HG03103 (cell line): ENCODE results near the gene MIER2.
A peak's percentile ranks its signal among the peaks of the same experiment; 100 is the strongest.
"Not testable (repeated sequence)": the region's sequence is repeated elsewhere in the genome, so short reads cannot be mapped to it uniquely, and the experiment has no call there.

ENCODE experiments used
- ATAC-seq: cut with Tn5 transposase; IDR thresholded peaks from one replicate; pipeline ENCODE4 v1.9.1; 2021; ENCODE audit warnings: low read depth; ENCODE audit not compliant: unreplicated experiment

The MIER2 gene

DNA sequence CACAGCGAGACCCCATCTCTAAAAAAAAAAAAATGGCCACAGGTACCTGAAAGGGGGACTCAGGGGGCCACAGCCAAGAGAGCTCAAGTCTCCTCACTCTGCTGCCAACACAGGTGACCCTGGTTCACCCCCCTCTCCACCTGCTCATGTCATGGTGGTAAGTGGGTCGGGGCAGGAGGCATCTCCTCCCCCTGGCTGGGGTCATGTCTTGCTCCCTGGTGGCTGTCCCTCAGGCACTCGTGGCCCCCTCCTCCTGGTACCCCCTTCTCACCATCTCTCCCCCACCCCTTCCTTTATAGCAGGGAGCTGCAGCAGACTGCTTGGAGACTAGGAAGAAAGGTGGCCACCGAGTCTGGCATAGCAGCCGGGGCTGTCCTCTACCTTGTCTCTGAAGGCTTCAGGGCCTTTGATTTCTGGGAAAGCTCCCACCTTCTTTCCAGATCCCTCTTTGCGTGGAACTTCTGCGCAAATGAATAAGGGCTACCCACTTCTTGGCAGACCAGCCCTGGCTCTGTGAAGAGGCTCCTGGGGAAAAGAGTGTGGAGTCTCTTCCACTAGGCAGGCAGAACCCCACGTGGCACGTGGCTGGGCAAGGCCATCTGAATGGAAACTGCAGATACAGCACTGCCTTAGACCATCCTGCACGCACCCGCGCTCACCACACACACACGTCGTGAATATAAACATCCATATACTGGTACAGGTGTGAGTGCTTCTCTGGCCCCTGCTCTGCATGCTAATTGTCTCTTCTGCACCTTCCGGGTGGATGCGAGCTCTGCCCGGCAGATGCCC is 20.1 kb upstream of the MIER2 start:
- no peak for ATAC-seq

DNA sequence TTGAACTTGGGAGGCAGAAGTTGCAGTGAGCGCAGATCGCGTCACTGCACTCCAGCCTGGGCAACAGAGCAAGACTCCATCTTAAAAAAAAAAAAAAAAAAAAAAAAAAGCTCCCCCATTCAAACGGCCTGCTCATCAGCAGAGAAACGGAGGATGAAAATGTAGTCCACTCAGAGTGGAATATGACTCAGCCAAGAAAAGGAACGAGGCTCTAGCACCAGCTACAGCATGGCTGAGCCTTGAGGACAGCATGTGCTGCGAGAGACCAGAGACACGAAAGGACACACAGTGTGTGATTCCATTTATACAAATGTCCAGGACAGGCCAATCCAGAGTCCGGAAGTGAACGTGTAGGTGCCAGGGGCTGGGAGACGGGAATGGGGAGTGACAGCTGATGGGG is 18.1 kb upstream of the MIER2 start:
- ATAC-seq, result no peak

DNA sequence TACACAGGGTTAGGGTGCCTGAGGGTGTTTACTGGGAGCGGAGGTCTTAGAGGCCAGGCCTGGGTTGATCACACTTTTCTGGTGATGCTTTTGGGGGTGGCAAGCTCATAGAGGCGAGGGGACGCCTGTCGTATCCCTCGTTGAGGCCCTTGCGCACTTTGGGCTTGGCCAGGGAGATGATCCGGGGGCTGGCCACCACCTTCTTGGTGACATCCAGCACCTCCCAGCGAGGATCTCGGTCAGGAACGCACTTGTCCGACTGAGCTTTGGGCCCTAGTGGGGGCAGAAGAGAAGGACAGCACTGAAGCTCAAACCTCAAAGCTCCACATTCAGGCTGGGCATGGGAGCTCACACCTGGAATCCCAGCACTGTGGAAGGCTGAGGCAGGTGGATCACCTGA is 17.6 kb upstream of the MIER2 start:
- ATAC-seq, result no peak

DNA sequence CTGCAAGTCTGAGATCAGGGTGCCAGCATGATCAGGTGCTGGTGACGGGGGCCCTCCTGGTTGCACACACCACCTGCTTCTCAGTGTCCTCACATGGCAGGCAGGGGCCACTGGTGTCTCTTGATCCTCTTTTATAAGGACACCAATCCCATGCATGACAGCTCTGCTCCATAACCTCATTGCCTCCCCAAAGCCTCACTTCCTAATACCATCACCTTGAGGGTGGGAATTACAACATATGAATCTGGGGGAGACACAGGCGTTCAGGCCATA is 15.0 kb upstream of the MIER2 start:
- ATAC-seq, result no peak

DNA sequence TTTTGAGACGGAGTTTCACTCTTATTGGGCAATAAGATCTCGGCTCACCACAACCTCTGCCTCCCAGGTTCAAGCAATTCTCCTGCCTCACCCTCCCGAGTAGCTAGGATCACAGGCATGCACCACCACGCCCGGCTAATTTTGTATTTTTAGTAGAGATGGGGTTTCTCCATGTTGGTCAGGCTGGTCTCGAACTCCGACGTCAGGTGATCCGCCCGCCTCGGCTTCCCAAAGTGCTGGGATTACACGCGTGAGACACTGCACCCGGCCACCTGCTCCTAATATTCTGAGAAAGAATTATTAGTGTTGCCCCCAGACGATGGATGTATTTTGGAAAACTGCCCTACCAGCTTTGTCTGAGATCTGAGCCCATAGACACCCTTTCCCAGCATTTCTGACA is 10.9 kb upstream of the MIER2 start:
- not testable (repeated sequence) for ATAC-seq

DNA sequence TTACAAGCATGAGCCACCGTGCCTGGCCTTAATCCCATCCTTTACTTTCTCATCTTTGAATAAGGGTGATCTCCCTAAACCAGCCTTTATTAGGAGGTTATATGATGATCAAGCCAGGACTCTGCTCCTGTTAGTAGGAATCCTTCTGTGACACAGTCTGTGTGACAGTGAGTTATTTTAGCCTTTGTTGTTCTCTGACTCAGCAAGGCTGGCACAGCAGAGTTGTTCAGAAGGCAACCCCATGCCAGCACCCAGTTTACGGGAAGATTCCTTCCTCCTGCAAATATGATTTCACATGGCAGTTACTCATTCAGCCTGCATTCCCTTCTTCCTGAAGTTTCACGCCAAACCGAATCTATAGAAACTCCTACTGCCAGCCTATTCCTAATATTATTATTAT is 10.5 kb upstream of the MIER2 start:
- ATAC-seq, result no peak

DNA sequence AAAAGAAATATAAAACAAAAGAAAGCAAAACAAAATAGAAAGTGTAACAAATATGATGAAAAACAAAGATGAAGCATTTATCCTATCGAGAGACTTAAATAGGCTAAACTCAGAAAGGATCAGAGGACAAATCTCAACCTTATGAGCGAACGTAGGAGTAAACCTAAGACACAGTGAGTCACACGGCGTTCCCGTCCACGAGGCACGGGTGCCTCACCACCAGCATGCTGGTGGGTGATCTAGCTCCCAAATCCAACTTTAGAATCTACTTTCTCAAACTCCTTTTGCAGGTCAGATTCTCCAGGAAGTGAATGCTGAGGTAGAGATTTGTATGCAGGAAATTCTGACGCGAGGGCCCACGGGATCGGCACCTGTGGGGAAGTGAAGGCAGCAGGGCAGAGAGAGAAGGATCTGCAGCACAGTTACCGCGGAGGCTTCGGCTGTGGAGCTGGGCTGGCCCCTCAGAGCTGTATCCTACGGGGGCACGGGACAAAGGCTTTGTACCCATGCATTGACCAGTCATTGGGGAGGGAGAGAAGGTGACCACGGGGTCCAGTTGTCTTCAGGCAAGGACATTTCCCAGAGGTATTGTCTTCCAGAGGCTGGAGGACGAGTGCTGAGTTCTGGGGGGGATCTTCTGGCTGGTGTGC is 7.5 kb upstream of the MIER2 start:
- no peak for ATAC-seq

DNA sequence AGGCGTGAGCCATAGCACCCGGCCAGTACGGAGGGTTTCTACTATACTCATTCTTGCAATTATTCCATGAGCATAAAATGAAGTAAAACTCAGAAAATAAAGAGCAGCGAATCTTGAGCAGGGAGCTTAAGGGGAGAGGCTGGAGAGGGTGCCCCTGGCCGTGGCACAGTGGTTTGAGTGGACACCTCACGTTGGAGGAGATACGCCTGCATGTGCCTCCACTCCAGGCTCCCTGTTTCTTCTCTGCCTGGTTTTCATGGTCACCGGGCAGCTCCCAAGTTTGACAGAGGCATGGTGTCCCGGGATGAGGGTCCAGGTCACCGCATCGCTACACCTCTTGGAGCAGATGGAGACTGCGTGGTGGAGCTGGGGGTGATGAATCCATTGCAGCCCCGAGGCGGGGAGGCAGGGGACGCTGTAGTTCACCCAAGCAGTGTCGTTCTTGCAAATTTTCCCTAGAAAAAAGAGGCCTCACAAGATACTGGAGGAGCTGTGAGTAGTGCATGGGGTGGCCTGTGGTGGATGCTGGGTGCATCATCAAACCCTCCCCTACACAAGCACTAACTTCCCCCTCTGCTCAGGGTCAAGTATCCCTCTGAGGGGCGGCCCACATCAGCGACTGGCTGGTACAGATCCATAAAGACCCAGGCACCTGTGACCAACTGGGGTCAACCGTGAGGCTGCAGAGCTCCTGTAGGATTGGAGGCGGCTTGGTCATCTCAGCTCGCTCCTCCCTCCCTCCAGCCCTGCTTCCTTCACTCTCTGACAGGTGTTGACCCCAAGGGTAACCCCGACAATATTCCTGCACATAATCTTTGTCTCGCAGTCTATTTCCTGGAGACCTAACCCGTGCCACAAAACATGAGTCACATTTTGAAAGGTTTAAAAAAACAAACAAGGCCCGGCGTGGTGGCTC is 3.6 kb upstream of the MIER2 start:
- ATAC-seq, result no peak

DNA sequence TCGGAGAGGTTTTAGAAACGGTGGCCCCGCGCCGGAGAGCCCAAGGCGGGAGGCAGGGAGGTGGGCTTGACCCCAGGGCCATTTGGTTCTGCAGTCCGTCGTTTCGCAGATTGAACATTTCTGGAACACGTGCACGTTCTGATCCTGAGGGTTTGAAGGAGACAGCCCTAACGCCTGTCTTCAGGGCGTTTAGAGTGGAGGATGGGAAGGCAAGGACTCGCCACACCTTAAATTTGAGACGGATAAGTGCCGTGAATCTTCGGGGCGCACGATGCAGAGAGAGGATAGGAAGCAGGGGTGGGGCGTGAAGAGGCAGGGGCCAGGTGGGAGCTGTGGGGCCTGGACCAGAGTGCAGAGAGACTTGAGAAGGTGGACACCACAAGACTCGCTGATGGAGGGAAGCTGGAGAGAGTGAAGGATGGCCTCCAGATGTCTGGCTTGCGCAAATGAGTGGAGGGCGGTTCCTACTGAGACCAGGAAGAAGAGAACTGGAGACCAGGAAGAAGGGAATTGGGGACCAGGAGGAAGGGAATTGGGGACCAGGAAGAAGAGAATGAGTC is 804 bp upstream of the MIER2 start:
- ATAC-seq, result no peak

DNA sequence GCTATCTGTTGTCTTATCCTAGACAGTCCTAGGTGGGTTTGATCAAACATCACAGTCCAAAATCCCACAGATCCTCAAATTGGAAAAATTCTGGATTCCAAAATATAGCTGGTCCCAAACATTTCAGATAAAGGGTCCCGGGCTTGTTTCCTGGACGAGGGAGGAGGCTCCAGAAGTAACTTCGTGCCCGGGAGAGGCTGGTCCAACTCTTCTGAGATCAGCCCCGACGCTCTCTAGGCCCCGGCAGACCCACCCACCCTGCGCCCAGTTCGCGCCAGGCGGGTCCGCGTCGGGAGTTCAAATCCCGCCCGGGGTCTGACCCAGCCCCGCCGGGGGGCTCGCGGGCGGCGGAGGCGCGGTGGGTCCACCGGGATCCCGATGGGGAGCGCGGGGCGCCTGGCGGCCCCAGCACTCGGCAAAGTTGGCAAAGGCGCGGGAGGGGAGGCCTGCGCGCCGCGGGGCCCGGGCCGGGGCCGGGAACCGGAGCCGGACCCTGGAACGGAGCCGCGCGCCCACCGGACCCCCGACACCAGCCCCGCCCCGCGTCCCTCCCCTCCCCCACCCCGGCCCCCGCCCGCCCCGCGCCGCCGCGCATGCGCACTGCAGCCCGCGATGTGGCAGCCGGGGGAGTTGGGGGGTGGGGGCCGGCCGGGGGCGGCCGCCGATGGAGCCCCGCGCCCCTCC is 513 bp downstream of the MIER2 start:
- ATAC-seq, result peak; percentile 23

DNA sequence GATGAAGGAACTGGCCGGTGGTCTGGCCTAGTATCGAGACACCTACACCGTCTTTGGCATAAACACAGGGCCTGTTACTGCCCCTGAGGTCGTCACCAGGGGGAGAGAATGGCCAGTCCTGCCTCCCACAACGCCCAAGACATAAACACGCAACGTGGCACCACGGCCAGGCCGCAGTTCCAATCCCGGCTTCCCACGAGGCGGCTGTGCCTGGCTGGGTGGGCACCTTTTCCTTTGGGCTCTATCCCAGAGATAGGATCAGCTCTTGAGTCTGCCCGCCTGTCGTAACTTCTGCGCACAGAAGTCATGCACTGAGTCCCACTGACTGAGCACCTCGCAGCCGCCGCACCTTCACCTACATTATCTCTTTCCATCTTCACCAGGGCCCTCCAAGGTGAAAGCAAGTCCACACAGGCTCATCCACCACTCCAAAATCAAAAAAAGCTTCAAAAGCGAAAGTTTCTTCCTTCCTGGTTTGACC is 1.1 kb downstream of the MIER2 start:
- no peak for ATAC-seq

DNA sequence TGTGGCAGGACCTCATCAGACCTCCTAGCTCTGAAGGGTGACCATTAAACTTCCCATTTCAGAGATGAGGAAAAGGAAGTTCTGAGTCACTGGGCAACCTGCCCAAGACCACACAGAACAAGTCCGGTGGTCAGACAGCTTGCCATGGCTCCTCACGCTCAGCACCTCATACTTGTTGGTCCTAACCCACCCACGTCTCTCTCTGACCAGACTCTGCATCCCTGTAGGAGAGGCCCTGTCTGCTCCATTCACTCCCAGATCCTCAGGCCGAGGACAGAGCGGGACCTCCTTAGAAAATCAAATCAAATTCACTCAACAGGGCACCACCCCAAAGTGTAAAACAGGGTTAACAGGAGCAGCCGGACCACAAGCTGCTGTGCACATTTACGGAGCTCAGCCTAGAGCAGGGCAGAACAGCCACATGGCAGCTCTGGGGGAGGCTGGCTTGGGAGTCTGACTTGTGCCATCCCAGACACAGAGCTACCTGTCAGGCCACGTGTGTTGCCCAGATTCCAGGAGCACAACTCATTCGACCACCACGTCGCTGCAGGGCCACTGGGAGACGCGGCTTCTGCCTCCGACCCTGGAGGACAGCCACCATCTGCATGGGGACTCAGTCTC is 1.7 kb downstream of the MIER2 start:
- no peak for ATAC-seq

DNA sequence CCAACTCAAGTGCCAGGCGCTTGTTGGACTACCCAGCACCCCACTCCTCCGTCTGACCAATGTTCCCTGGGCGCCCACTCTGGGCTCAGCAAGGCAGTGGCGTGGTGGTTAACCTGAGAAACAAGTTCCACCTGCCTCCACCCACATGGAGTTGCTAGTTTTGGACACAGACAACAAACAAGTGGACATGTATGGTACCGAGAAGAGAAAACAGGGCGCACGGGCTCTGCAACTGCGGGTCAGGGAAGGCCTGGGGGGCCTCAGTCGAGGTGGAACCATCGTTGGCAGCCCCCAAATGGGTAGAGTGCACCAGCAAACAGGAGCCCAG is 2.5 kb downstream of the MIER2 start:
- no peak for ATAC-seq

DNA sequence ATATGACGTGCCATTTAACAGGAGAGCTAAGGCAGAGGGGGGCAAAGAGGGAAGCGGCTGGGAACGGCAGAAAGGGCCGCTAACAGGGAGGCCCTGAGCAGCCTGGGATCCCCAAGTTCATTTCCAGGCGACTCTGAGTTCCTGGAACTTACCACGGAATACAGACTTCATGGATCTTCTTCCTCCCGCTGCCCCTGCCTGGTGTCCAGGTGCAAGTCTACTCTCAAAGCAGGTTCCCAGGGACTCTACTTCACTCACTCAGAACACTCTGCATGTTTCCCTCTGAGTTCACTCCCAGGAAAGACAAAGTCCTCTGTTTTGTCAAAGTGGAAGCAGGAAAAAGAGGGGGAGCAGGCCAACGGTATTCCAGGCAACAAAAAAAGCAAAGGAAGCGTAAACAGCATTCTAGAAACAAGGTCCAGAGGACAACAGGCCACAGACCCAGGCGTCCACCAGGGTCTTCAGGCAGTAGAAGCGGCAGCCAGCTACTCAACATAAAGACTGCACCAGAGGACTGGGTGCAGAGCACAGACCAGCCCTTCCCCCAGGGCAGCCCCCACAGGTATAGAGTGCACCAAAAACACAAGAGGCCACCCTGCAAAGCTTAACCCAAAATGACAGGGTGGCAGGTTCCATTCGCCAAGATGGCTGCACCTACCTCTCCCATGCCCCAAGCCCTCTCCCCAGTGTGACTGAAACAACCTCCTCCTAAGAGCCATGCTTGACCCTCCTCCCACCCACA is 3.0 kb downstream of the MIER2 start:
- no peak for ATAC-seq

DNA sequence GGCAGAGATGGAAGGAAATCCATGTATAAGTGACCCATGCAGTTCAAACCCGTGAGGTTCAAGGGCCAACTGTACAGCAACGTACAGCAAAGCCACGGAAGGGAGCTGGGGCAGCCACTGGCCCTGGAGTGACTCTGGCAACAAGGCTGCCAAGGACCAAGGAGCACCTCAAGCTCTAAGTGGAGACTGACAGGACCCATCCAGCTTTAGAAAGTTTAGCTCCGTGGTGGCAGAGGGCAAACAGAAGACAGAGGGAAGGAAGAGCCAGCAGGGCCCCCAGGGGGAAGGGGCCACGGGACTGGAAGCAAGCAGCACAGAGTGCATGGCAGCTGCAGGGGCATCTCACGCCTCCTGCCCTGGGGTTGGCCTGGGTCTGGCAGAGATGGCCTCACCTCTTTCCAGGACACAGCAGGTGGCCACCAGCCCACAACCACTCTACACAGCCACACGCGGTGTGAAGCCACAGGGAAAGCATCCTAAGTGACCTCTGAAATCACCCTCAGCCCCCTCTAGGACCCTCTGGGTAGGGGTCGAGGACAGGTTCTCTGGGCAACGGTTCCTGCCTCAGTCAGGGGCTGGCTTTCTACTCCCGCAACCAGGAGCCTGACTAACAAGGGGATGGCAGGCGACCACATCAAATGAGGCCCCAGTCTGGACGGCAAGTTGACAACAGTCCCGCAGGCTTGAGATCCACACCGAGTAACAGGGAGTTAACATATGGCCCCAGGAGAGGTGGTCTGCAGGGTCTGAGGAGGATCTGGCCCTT is 3.8 kb downstream of the MIER2 start:
- no peak for ATAC-seq

DNA sequence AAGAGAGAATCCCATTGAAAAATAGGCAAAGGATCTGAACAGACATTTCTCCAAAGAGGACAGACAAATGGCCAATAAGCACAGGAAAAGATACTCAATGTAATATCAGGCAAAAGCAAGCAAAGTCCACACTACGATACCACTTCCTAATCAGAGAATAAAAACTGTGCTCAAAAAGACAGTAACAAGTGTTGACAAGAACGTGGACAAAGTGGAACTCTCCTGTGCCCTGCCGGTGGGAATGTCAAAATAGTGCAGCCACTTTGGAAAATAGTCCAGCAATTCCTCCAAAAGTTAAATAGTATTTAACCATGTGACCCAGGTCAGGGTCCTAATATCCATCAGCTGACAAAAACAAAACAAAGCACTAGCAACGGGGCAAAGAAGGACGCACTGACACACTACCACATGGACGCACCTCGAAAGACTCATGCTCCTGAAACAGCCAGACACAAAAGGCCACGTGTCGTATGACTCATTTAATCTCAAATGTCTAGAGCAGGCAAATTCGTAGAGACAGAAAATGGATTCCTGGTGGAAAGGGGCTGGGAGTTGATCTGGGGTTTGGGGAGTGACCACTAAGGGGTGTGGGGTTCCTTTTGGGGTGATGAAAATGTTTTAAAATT is 5.2 kb downstream of the MIER2 start:
- ATAC-seq, result no peak

DNA sequence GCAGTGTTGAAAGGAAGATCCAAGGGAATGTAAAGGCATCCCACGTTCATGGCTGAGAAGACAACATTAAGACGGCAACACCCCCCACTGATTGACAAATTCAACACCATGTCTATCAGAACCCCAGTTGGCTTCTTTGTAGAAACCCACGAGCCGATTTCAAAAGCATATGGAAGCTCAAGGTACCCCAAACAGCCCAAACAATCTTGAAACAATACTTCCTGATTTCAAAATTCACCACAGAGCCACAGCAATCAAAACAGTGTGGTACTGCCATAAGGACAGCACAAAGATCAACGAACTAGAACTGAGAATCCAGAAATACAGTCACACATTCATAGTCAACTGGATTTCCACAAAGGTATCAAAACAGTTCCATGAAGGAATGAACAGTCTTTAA is 6.2 kb downstream of the MIER2 start:
- no peak for ATAC-seq

DNA sequence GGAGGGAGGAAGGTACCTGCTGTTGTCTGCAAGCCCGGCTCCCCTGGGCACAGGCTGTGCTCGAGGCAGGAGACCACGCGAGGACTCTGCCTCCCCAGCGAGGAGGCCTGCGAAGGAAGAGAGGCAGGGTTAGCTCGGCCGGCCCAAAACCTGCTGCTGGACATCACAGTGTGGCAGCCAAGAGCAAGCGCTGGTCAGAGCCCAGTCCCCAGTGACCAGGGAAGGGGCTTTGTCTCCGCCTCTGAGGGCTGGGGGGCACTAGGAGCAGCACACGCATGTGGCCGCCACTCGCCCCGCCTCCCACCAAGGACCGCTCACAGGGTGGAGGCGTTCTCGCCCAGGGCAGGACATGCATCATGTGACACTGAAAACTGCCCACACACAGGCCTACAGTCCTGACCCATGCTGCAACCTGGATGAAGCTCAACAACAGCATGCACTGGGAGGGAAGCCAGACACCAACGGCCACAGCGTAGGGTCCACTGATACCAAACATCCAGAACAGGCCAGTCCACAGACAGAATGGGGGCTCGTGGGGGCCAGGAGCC is 8.5 kb downstream of the MIER2 start:
- ATAC-seq, result no peak
